ENCODE data around the gene PRKCZ.

PRKCZ gene

GRCh38 chr1:2081326-2081885, 31.2 kb downstream of the PRKCZ start:
- DNase-seq (ENCODE audit: low spot score), result no peak
- TF ChIP-seq CTCF (IDR thresholded peaks at IDR 0.05; ENCODE audit: borderline replicate concordance, control extremely low read depth, extremely low read depth, insufficient read depth, missing control alignments), result no peak
- in situ Hi-C loops (cut with MboI; ENCODE audit: low sequenced_read_pairs, unreplicated experiment), result no loop called here

GRCh38 chr1:2082064-2082463, 31.9 kb downstream of the PRKCZ start:
- no peak for TF ChIP-seq CTCF (IDR thresholded peaks at IDR 0.05; ENCODE audit: borderline replicate concordance, control extremely low read depth, extremely low read depth, insufficient read depth, missing control alignments)
- no peak for DNase-seq (ENCODE audit: low spot score)
- in situ Hi-C loops (cut with MboI; ENCODE audit: low sequenced_read_pairs, unreplicated experiment), result no loop called here

GRCh38 chr1:2083666-2084065, 33.5 kb downstream of the PRKCZ start:
- in situ Hi-C loops (cut with MboI; ENCODE audit: low sequenced_read_pairs, unreplicated experiment), result no loop called here
- no peak for DNase-seq (ENCODE audit: low spot score)
- no peak for TF ChIP-seq CTCF (IDR thresholded peaks at IDR 0.05; ENCODE audit: borderline replicate concordance, control extremely low read depth, extremely low read depth, insufficient read depth, missing control alignments)

GRCh38 chr1:2084306-2084705, 34.1 kb downstream of the PRKCZ start:
- no peak for TF ChIP-seq CTCF (IDR thresholded peaks at IDR 0.05; ENCODE audit: borderline replicate concordance, control extremely low read depth, extremely low read depth, insufficient read depth, missing control alignments)
- in situ Hi-C loops (cut with MboI; ENCODE audit: low sequenced_read_pairs, unreplicated experiment), result no loop called here
- no peak for DNase-seq (ENCODE audit: low spot score)

- in situ Hi-C loops (cut with MboI; ENCODE audit: low sequenced_read_pairs, unreplicated experiment), result no loop called here
- no peak for DNase-seq (ENCODE audit: low spot score)
- TF ChIP-seq CTCF (IDR thresholded peaks at IDR 0.05; ENCODE audit: borderline replicate concordance, control extremely low read depth, extremely low read depth, insufficient read depth, missing control alignments), result no peak
Observed at GRCh38 chr1:2085080-2085479, 34.9 kb downstream of the PRKCZ start.

- in situ Hi-C loops (cut with MboI; ENCODE audit: low sequenced_read_pairs, unreplicated experiment), result no loop called here
- DNase-seq (ENCODE audit: low spot score), result no peak
- no peak for TF ChIP-seq CTCF (IDR thresholded peaks at IDR 0.05; ENCODE audit: borderline replicate concordance, control extremely low read depth, extremely low read depth, insufficient read depth, missing control alignments)
Observed at GRCh38 chr1:2086446-2087078, 36.4 kb downstream of the PRKCZ start.

Data from GM13976 (cell line).